ENCODE results near the gene SIX5.

DNA sequence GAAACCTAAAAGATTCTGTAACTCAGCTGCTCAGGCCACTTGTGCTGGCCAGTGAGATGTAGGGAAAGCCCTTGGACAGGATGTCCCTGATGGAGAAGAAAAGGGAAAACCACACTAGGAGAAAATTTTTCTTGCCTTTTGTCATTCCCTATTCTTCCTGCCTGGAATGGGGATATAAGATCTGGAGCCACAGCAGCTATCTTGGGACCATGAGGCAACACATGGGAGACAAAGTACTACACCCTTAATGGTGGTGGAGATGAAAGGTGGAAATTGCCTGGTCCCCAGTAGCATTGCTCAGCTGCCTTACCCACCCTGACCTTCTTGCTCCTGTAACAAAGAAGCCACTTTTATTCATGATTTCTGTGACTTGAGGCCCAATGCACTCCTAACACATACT, 36.7 kb upstream of the SIX5 start:
- TF ChIP-seq, protein P1, sequence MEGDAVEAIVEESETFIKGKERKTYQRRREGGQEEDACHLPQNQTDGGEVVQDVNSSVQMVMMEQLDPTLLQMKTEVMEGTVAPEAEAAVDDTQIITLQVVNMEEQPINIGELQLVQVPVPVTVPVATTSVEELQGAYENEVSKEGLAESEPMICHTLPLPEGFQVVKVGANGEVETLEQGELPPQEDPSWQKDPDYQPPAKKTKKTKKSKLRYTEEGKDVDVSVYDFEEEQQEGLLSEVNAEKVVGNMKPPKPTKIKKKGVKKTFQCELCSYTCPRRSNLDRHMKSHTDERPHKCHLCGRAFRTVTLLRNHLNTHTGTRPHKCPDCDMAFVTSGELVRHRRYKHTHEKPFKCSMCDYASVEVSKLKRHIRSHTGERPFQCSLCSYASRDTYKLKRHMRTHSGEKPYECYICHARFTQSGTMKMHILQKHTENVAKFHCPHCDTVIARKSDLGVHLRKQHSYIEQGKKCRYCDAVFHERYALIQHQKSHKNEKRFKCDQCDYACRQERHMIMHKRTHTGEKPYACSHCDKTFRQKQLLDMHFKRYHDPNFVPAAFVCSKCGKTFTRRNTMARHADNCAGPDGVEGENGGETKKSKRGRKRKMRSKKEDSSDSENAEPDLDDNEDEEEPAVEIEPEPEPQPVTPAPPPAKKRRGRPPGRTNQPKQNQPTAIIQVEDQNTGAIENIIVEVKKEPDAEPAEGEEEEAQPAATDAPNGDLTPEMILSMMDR (tag by site-specific recombination; IDR thresholded peaks at IDR 0.05): no peak
- TF ChIP-seq, protein P2, sequence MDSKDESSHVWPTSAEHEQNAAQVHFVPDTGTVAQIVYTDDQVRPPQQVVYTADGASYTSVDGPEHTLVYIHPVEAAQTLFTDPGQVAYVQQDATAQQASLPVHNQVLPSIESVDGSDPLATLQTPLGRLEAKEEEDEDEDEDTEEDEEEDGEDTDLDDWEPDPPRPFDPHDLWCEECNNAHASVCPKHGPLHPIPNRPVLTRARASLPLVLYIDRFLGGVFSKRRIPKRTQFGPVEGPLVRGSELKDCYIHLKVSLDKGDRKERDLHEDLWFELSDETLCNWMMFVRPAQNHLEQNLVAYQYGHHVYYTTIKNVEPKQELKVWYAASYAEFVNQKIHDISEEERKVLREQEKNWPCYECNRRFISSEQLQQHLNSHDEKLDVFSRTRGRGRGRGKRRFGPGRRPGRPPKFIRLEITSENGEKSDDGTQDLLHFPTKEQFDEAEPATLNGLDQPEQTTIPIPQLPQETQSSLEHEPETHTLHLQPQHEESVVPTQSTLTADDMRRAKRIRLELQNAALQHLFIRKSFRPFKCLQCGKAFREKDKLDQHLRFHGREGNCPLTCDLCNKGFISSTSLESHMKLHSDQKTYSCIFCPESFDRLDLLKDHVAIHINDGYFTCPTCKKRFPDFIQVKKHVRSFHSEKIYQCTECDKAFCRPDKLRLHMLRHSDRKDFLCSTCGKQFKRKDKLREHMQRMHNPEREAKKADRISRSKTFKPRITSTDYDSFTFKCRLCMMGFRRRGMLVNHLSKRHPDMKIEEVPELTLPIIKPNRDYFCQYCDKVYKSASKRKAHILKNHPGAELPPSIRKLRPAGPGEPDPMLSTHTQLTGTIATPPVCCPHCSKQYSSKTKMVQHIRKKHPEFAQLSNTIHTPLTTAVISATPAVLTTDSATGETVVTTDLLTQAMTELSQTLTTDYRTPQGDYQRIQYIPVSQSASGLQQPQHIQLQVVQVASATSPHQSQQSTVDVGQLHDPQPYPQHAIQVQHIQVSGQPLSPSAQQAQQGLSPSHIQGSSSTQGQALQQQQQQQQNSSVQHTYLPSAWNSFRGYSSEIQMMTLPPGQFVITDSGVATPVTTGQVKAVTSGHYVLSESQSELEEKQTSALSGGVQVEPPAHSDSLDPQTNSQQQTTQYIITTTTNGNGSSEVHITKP (tag by site-specific recombination; IDR thresholded peaks at IDR 0.05): no peak
- TF ChIP-seq ZNF121 (tag by site-specific recombination; IDR thresholded peaks at IDR 0.05): no peak
- TF ChIP-seq TRIM28 (IDR thresholded peaks at IDR 0.05; ENCODE audit: borderline replicate concordance, low read length): no peak
- TF ChIP-seq HOXA7 (CRISPR knock-in tag; IDR thresholded peaks at IDR 0.05; ENCODE audit: borderline replicate concordance): no peak
- TF ChIP-seq ZNF777 (tag by site-specific recombination; IDR thresholded peaks at IDR 0.05; ENCODE audit: borderline replicate concordance): no peak
